ENCODE measurements around the gene SELPLG. TPM values are rescaled to one million over a fixed set of nuclear protein-coding genes. Genes with fewer than 3 reads are reported as not detected.

SELPLG gene
- total RNA-seq, 1 donor from 2014 or later = 31.9 TPM

GRCh38 chr12:108602209-108602705, 31.4 kb downstream of the SELPLG start:
- no peaks in the 10 kb centered on the region for H3K36me3 ChIP-seq
- no peaks in the 10 kb centered on the region for H3K9me3 ChIP-seq
- TF ChIP-seq CTCF (IDR thresholded peaks at IDR 0.05) = no peak
- no peaks in the 10 kb centered on the region for H3K27me3 ChIP-seq
- intact Hi-C loops (cut with DNase I) = no loop called here
- no peak overlapping the region for H3K27ac ChIP-seq
- ATAC-seq = no peak
- DNase-seq = no peak
- H3K4me3 ChIP-seq = no peak overlapping the region
- no peaks in the 10 kb centered on the region for H3K4me1 ChIP-seq

- H3K27ac ChIP-seq = no peak overlapping the region
- no peak for DNase-seq
- H3K4me3 ChIP-seq = no peak overlapping the region
- TF ChIP-seq CTCF (IDR thresholded peaks at IDR 0.05) = no peak
- H3K4me1 ChIP-seq = no peaks in the 10 kb centered on the region
- no peaks in the 10 kb centered on the region for H3K27me3 ChIP-seq
- no peaks in the 10 kb centered on the region for H3K9me3 ChIP-seq
- intact Hi-C loops (cut with DNase I) = no loop called here
- no peaks in the 10 kb centered on the region for H3K36me3 ChIP-seq
- no peak for ATAC-seq
Measured at GRCh38 chr12:108600702-108601007, 33.0 kb downstream of the SELPLG start.

- Histone ChIP-seq H3K27ac (no peak overlapping the region), H3K4me1 (no peaks in the 10 kb centered on the region), H3K9me3 (no peaks in the 10 kb centered on the region), H3K27me3 (no peaks in the 10 kb centered on the region), H3K4me3 (no peak overlapping the region), H3K36me3 (no peaks in the 10 kb centered on the region)
- no peak for TF ChIP-seq CTCF (IDR thresholded peaks at IDR 0.05)
- DNase-seq = no peak
- no peak for ATAC-seq
- intact Hi-C loops (cut with DNase I) = no loop called here
Measured at GRCh38 chr12:108599948-108600701, 33.6 kb downstream of the SELPLG start.

- no peak overlapping the region for H3K27ac ChIP-seq
- H3K4me1 ChIP-seq = no peaks in the 10 kb centered on the region
- DNase-seq (no peak), ATAC-seq (no peak)
- intact Hi-C loops (cut with DNase I) = no loop called here
- H3K4me3 ChIP-seq = no peak overlapping the region
- no peaks in the 10 kb centered on the region for H3K9me3 ChIP-seq
- no peaks in the 10 kb centered on the region for H3K36me3 ChIP-seq
- no peak for TF ChIP-seq CTCF (IDR thresholded peaks at IDR 0.05)
- H3K27me3 ChIP-seq = no peaks in the 10 kb centered on the region
Measured at GRCh38 chr12:108599541-108599940, 34.2 kb downstream of the SELPLG start.

- H3K9me3 ChIP-seq = no peaks in the 10 kb centered on the region
- DNase-seq (no peak), ATAC-seq (no peak)
- H3K4me3 ChIP-seq = no peak overlapping the region
- TF ChIP-seq CTCF (IDR thresholded peaks at IDR 0.05) = no peak
- intact Hi-C loops (cut with DNase I) = no loop called here
- H3K36me3 ChIP-seq = no peaks in the 10 kb centered on the region
- peak overlapping the region; percentile 45 for H3K27ac ChIP-seq
- no peaks in the 10 kb centered on the region for H3K27me3 ChIP-seq
- no peaks in the 10 kb centered on the region for H3K4me1 ChIP-seq
Measured at GRCh38 chr12:108598553-108599250, 35.0 kb downstream of the SELPLG start.

Measured in upper lobe of right lung (tissue), 1 donor.